ENCODE data around the gene ANKRD40.

- no peak for TF ChIP-seq EZH2 (IDR thresholded peaks at IDR 0.05; ENCODE audit: low read depth)
- no peak for TF ChIP-seq CTCF (conservative IDR thresholded peaks at IDR 0.05)
Measured at GRCh38 chr17:50668838-50669581, 38.7 kb downstream of the ANKRD40 start.

All from PC-9 (cell line).